Erythroblast (primary cell): Measurements from ENCODE around the gene SFMBT1.

Source experiments
- GATA1 ChIP-seq: IDR thresholded peaks from 2 replicates; pipeline ENCODE4 v1.6.1; 2011; ENCODE audit warnings: low read depth, mild to moderate bottlenecking, control low read depth, low read length, moderate library complexity
- POLR2A ChIP-seq: IDR thresholded peaks from 2 replicates; pipeline ENCODE4 v1.6.1; 2011; ENCODE audit warnings: mild to moderate bottlenecking, low read length

- TF ChIP-seq POLR2A (no peak), GATA1 (no peak)
These were observed 32.8 kb upstream of the SFMBT1 start for GRCh38 chr3:53078656-53079055.
